Astrocyte (in vitro differentiated cells and primary cell): ENCODE data around the gene IL10. TPM values are rescaled to one million over a fixed set of nuclear protein-coding genes. Genes with fewer than 3 reads are reported as not detected.
A peak's percentile ranks its signal among the peaks of the same experiment; 100 is the strongest.

Experiments
- DNase-seq: peaks from one replicate; pipeline ENCODE4 v3.0.0-alpha.2; 2010; ENCODE audit warnings: low read depth
- FAIRE-seq: peaks from 2 replicates; lab custom pipeline; 2011; peaks lifted over from hg19 to GRCh38; lab: Jason Lieb, UNC
- H2AFZ ChIP-seq: 2 replicates; pipeline ENCODE4 v1.6.0; 2012; ENCODE audit warnings: low read depth, low read length, inconsistent platforms
- H3K27ac ChIP-seq: 2 replicates; pipeline ENCODE4 v1.5.1; 2011; ENCODE audit warnings: low read depth, low read length, inconsistent platforms
- H3K27me3 ChIP-seq: 2 replicates; pipeline ENCODE4 v1.6.0; 2011; ENCODE audit warnings: low read length, inconsistent platforms; ENCODE audit not compliant: insufficient read depth
- H3K36me3 ChIP-seq: 2 replicates; pipeline ENCODE4 v1.5.1; 2011; ENCODE audit warnings: low read length, inconsistent platforms; ENCODE audit not compliant: insufficient read depth
- H3K4me1 ChIP-seq: 2 replicates; pipeline ENCODE4 v1.5.1; 2011; ENCODE audit warnings: low read length, inconsistent platforms; ENCODE audit not compliant: insufficient read depth
- H3K4me2 ChIP-seq: 2 replicates; pipeline ENCODE4 v1.6.0; 2012; ENCODE audit warnings: low read length, inconsistent platforms
- H3K4me3 ChIP-seq: 2 replicates; pipeline ENCODE4 v1.5.1; 2011; ENCODE audit warnings: low read depth, mild to moderate bottlenecking, low read length, inconsistent platforms; ENCODE audit not compliant: insufficient read depth
- H3K79me2 ChIP-seq: 2 replicates; pipeline ENCODE4 v1.6.0; 2012; ENCODE audit warnings: mild to moderate bottlenecking, low read length, inconsistent platforms; ENCODE audit not compliant: insufficient read depth
- H3K9ac ChIP-seq: 2 replicates; pipeline ENCODE4 v1.6.0; 2012; ENCODE audit warnings: mild to moderate bottlenecking, low read length, inconsistent platforms
- H3K9me3 ChIP-seq: 2 replicates; pipeline ENCODE4 v1.5.1; 2012; ENCODE audit warnings: low read depth, mild to moderate bottlenecking, low read length, inconsistent platforms; ENCODE audit not compliant: insufficient read depth
- H4K20me1 ChIP-seq: 2 replicates; pipeline ENCODE4 v1.6.0; 2012; ENCODE audit warnings: low read length, inconsistent platforms; ENCODE audit not compliant: insufficient read depth
- H3K27ac Mint-ChIP-seq: one replicate; pipeline ENCODE4 v1.8.0; 2021; ENCODE audit warnings: mild to moderate bottlenecking, mixed read lengths; ENCODE audit not compliant: unreplicated experiment
- H3K27me3 Mint-ChIP-seq: one replicate; pipeline ENCODE4 v1.8.0; 2021; ENCODE audit warnings: low read depth, mixed read lengths; ENCODE audit not compliant: unreplicated experiment
- H3K36me3 Mint-ChIP-seq: one replicate; pipeline ENCODE4 v1.8.0; 2021; ENCODE audit warnings: low read depth, mixed read lengths; ENCODE audit not compliant: unreplicated experiment
- H3K4me1 Mint-ChIP-seq: one replicate; pipeline ENCODE4 v1.8.0; 2021; ENCODE audit warnings: low read depth, mixed read lengths; ENCODE audit not compliant: unreplicated experiment
- H3K4me3 Mint-ChIP-seq: one replicate; pipeline ENCODE4 v1.8.0; 2021; ENCODE audit warnings: mild to moderate bottlenecking, moderate library complexity, mixed read lengths; ENCODE audit not compliant: unreplicated experiment
- H3K9me3 Mint-ChIP-seq: one replicate; pipeline ENCODE4 v1.8.0; 2021; ENCODE audit warnings: mild to moderate bottlenecking, mixed read lengths; ENCODE audit not compliant: unreplicated experiment
- CTCF ChIP-seq: IDR thresholded peaks from 2 replicates; pipeline ENCODE4 v1.5.1; 2011; ENCODE audit warnings: low read depth, mild to moderate bottlenecking, inconsistent platforms, low read length, moderate library complexity; ENCODE audit not compliant: insufficient read depth
- EZH2 ChIP-seq: IDR thresholded peaks from 2 replicates; pipeline ENCODE4 v1.6.1; 2012; ENCODE audit warnings: mild to moderate bottlenecking, low read length, inconsistent platforms; ENCODE audit not compliant: insufficient read depth
- total RNA-seq: library from RNA; stranded (reverse); gene quantifications from 2 replicates; pipeline ENCODE4 v1.2.1, GENCODE V29; 2021

Gene IL10
- total RNA-seq, 1 donor from 2014 or later, result not detected

GRCh38 chr1:206754011-206754410, 18.3 kb downstream of the IL10 start:
- H3K4me3 ChIP-seq, result no peak overlapping the region
- DNase-seq (peak; percentile 70), FAIRE-seq (no peak)
- no peak overlapping the region for H3K9ac ChIP-seq
- H3K4me1 ChIP-seq, result no peaks in the 10 kb centered on the region
- Mint-ChIP-seq H3K4me1 (peaks cover 5% of the 10 kb centered on the region), H3K36me3 (no peaks in the 10 kb centered on the region), H3K27ac (no peak overlapping the region), H3K27me3 (peaks cover 19% of the 10 kb centered on the region), H3K4me3 (no peak overlapping the region), H3K9me3 (peaks cover 7% of the 10 kb centered on the region)
- H3K27ac ChIP-seq, result no peak overlapping the region
- H4K20me1 ChIP-seq, result no peaks in the 10 kb centered on the region
- H3K9me3 ChIP-seq, result no peaks in the 10 kb centered on the region
- no peaks in the 10 kb centered on the region for H3K36me3 ChIP-seq
- H3K4me2 ChIP-seq, result no peak overlapping the region
- H2AFZ ChIP-seq, result no peak overlapping the region
- H3K79me2 ChIP-seq, result no peaks in the 10 kb centered on the region
- H3K27me3 ChIP-seq, result peaks cover 14% of the 10 kb centered on the region
- TF ChIP-seq EZH2 (no peak), CTCF (no peak)

GRCh38 chr1:206753141-206753540, 19.2 kb downstream of the IL10 start:
- H3K4me1 ChIP-seq, result no peaks in the 10 kb centered on the region
- Mint-ChIP-seq H3K27ac (no peak overlapping the region), H3K4me3 (no peak overlapping the region)

More at GRCh38 chr1:206753141-206753540, 19.2 kb downstream of the IL10 start:
- H3K27ac ChIP-seq, result no peak overlapping the region
- Mint-ChIP-seq H3K9me3 (peaks cover 7% of the 10 kb centered on the region), H3K27me3 (peaks cover 19% of the 10 kb centered on the region), H3K36me3 (no peaks in the 10 kb centered on the region), H3K4me1 (peaks cover 14% of the 10 kb centered on the region)
- no peak overlapping the region for H3K4me2 ChIP-seq
- no peak overlapping the region for H3K4me3 ChIP-seq
- H2AFZ ChIP-seq, result no peak overlapping the region
- H3K9ac ChIP-seq, result no peak overlapping the region
- H3K27me3 ChIP-seq, result peaks cover 11% of the 10 kb centered on the region
- H3K36me3 ChIP-seq, result no peaks in the 10 kb centered on the region
- FAIRE-seq (no peak), DNase-seq (peak; percentile 72)
- TF ChIP-seq EZH2 (no peak), CTCF (no peak)
- H4K20me1 ChIP-seq, result no peaks in the 10 kb centered on the region
- H3K79me2 ChIP-seq, result no peaks in the 10 kb centered on the region
- H3K9me3 ChIP-seq, result no peaks in the 10 kb centered on the region
